Panc1 (cell line): ENCODE measurements around the gene WDR73.

Source experiments
- CTCF ChIP-seq: fragments of 450-650 bp; IDR thresholded peaks from 2 replicates; pipeline ENCODE4 v1.5.1; 2017; ENCODE audit warnings: mild to moderate bottlenecking
- REST ChIP-seq, 2 experiments: IDR thresholded peaks; 2 replicates each; pipeline ENCODE4 v1.6.1; 2011 to 2012; ENCODE audit warnings: low read depth in 2 of 2, control low read depth in 1 of 2, low read length in 1 of 2, mild to moderate bottlenecking in 1 of 2, moderate library complexity in 1 of 2; ENCODE audit not compliant: insufficient read depth in 1 of 2

GRCh38 chr15:84604826-84605553 lies 49.1 kb downstream of the WDR73 start:
- TF ChIP-seq CTCF (no peak), REST (IDR thresholded peaks at IDR 0.05; ENCODE audit: insufficient read depth in 1 of 2, low read depth in 2 of 2, low read length in 1 of 2) (no peak)
